Heart left ventricle (tissue), 16 donors: ENCODE data around the gene SOX6. TPM values are rescaled to one million over a fixed set of nuclear protein-coding genes. Genes with fewer than 3 reads are reported as not detected.
A peak's percentile ranks its signal among the peaks of the same experiment; 100 is the strongest.

ENCODE experiments used
- ATAC-seq, 4 donors: fragments of 200-7000 bp; cut with Tn5 transposase; one replicate each; pipeline ENCODE4 v1.9.1; 2020 to 2022; ENCODE audit warnings: moderate library complexity in 4 of 4, mild to moderate bottlenecking in 3 of 4, moderate number of reproducible peaks in 1 of 4
- DNase-seq, 5 donors: peaks; one replicate each; pipeline ENCODE4 v3.0.0-alpha.2; 2020
- H3K27ac ChIP-seq, 12 donors: fragments of 200-600 bp; sonication (generic) in 4 of 12; one replicate each; pipeline versions ENCODE4 v1.5.0 to v1.8.0; 2016 to 2022; ENCODE audit warnings: mild to moderate bottlenecking in 2 of 12
- H3K27me3 ChIP-seq, 9 donors: fragments of 200-600 bp; sonication (generic) in 2 of 9; one replicate each; pipeline versions ENCODE4 v1.5.1 to v1.8.0; 2016 to 2022; ENCODE audit warnings: mild to moderate bottlenecking in 3 of 9
- H3K36me3 ChIP-seq, 9 donors: fragments of 200-600 bp; sonication (generic) in 2 of 9; one replicate each; pipeline versions ENCODE4 v1.5.0 to v1.8.0; 2018 to 2022; ENCODE audit warnings: mild to moderate bottlenecking in 2 of 9
- H3K4me1 ChIP-seq, 12 donors: fragments of 200-600 bp; sonication (generic) in 4 of 12; one replicate each; pipeline versions ENCODE4 v1.5.0 to v1.8.0; 2016 to 2022; ENCODE audit warnings: mild to moderate bottlenecking in 3 of 12
- H3K4me3 ChIP-seq, 12 donors: fragments of 200-600 bp; sonication (generic) in 4 of 12; one replicate each; pipeline versions ENCODE4 v1.5.0 to v1.8.0; 2017 to 2022; ENCODE audit warnings: mild to moderate bottlenecking in 9 of 12, moderate library complexity in 4 of 12
- H3K9me3 ChIP-seq, 12 donors: fragments of 200-600 bp; sonication (generic) in 4 of 12; one replicate each; pipeline versions ENCODE4 v1.5.0 to v1.8.0; 2016 to 2022; ENCODE audit warnings: mild to moderate bottlenecking in 1 of 12
- CTCF ChIP-seq, 12 donors: fragments of 200-600 bp; sonication (generic) in 4 of 12; IDR thresholded peaks; one replicate each; pipeline versions ENCODE4 v1.5.0 to v1.8.0; 2018 to 2022; ENCODE audit warnings: antibody characterized with exemption in 12 of 12, mild to moderate bottlenecking in 5 of 12
- POLR2A ChIP-seq, 2 donors: fragments of 450-650 bp; IDR thresholded peaks; one replicate each; pipeline ENCODE4 v1.6.1; 2017; ENCODE audit warnings: antibody characterized with exemption in 2 of 2, mild to moderate bottlenecking in 2 of 2, moderate library complexity in 2 of 2
- WGBS, 4 donors: extraction: QIAGEN DNeasy Blood & Tissue Kit in 2 of 4; methylation state at CpG; one replicate each; pipeline versions ENCODE4 v1.1.5 to v1.1.7; 2013 to 2018; 5-methylcytosine and 5-hydroxymethylcytosine counted together
- intact Hi-C, 10 donors: fragments of 100-400 bp; cut with DNase I; formaldehyde crosslinking; loops; one replicate each; pipeline versions ENCODE4 v1.11.1 to v1.14.2; 2022
- polyA plus RNA-seq, 2 donors: library from polyadenylated mRNA; stranded (reverse); fragments of 200-250 nt; gene quantifications; one replicate each; pipeline ENCODE4 v1.2.3, GENCODE V29; 2013
- total RNA-seq, 9 donors: library from RNA; depleted of rRNA in 2 of 9; stranded (reverse); fragments of >200 nt in 2 of 9; fragmentation: NEBNext Ultra II Directional in 3 of 9; extraction: Animal tissue kit (Norgen Biotek cat#: 25700) in 3 of 9; gene quantifications; one replicate each; pipeline versions ENCODE4 v1.1.0 to v1.2.4, GENCODE V29; 2016 to 2023
- donor health status: ischemic (EF 13 %, LVEDD 7.1; RV severe dilation, severe dysfunction).
- donor health status: healthy with polysubstance abuse.
- donor health status: DM: no; HTN: yes; CAD: no.
- donor health status: DM: no; HTN: no; CAD: no.
- donor health status: ischemic (EF 25% LVEDD 6.9; RV normal size, moderate dysfunction).
- donor health status: ischemic (EF 25% LVEDD 5.7; RV mildly dilated, moderate dysfunction).
- donor health status: healthy.
- donor health status: DM: yes; HTN: yes; CAD: no.
- donor health status: ischemic (EF 35%, LVEDD 5.7; RV mildly dilated, moderate dysfunction).
- donor health status: nonischemic (EF 11% LVEDD 7.7; RV severe dilation, severe dysfunction).
- donor health status: DM: yes; HTN: yes; CAD: no.
- donor health status: PGD.
- donor health status: ischemic (EF 29% LVEDD 5.4; RV normal size, mild dysfunction).
- donor health status: nonischemic (EF 23%, LVEDD 6.1; RV moderate dilation, normal function).

SOX6 gene
- total and polyA plus RNA-seq, 11 donors, result 1.5 to 39.6 (median 15.6) TPM

GRCh38 chr11:16336204-16336603 lies 20.1 kb downstream of the SOX6 start:
- H3K27ac ChIP-seq, result no peak overlapping the region
- ATAC-seq (no peak), DNase-seq (no peak)
- WGBS, 4 donors, result 89 to 92% (median 91%) methylated on average over 6 of the region's 6 CpGs
- peaks cover 0 to 17% (median 0%) of the 10 kb centered on the region in 12 donors for H3K4me1 ChIP-seq
- H3K27me3 ChIP-seq, result no peaks in the 10 kb centered on the region
- peaks cover 0 to 4% (median 0%) of the 10 kb centered on the region in 9 donors for H3K36me3 ChIP-seq
- TF ChIP-seq CTCF (IDR thresholded peaks at IDR 0.05) (no peak), POLR2A (IDR thresholded peaks at IDR 0.05) (no peak)
- H3K4me3 ChIP-seq, result no peak overlapping the region
- no peaks in the 10 kb centered on the region for H3K9me3 ChIP-seq
- intact Hi-C loops, result no loop called here

GRCh38 chr11:16335236-16335962 lies 20.9 kb downstream of the SOX6 start:
- ATAC-seq (no peak), DNase-seq (no peak)
- TF ChIP-seq CTCF (IDR thresholded peaks at IDR 0.05) (no peak), POLR2A (IDR thresholded peaks at IDR 0.05) (no peak)
- Histone ChIP-seq H3K27ac (no peak overlapping the region), H3K27me3 (no peaks in the 10 kb centered on the region), H3K36me3 (no peaks in the 10 kb centered on the region), H3K4me3 (no peak overlapping the region), H3K4me1 (peaks cover 0 to 17% (median 0%) of the 10 kb centered on the region in 12 donors), H3K9me3 (no peaks in the 10 kb centered on the region)
- 82 to 97% (median 87%) methylated on average over 1 of the region's 1 CpG for WGBS, 4 donors
- intact Hi-C loops, result no loop called here

- Histone ChIP-seq H3K27me3 (no peaks in the 10 kb centered on the region), H3K4me3 (no peak overlapping the region), H3K36me3 (no peaks in the 10 kb centered on the region), H3K27ac (no peak overlapping the region), H3K4me1 (peaks cover 0 to 7% (median 0%) of the 10 kb centered on the region in 12 donors), H3K9me3 (no peaks in the 10 kb centered on the region)
- ATAC-seq (peak in 2 of 4 donors; percentile 29 to 36), DNase-seq (no peak)
- intact Hi-C loops, result no loop called here
- WGBS, 4 donors, result 48 to 58% (median 54%) methylated on average over 4 of the region's 4 CpGs
- TF ChIP-seq CTCF (IDR thresholded peaks at IDR 0.05), result no peak
- no peak for TF ChIP-seq POLR2A (IDR thresholded peaks at IDR 0.05)
These were observed 29.6 kb downstream of the SOX6 start for GRCh38 chr11:16326679-16327297.

- H3K27ac ChIP-seq, result no peak overlapping the region
- H3K4me1 ChIP-seq, result peaks cover 0 to 7% (median 0%) of the 10 kb centered on the region in 12 donors
- no peak for DNase-seq
- H3K36me3 ChIP-seq, result no peaks in the 10 kb centered on the region
- H3K27me3 ChIP-seq, result no peaks in the 10 kb centered on the region
- intact Hi-C loops, result no loop called here
- 93 to 100% (median 97%) methylated on average over 2 of the region's 2 CpGs for WGBS, 4 donors
- no peak for ATAC-seq
- no peak for TF ChIP-seq POLR2A (IDR thresholded peaks at IDR 0.05)
- TF ChIP-seq CTCF (IDR thresholded peaks at IDR 0.05), result no peak
- H3K9me3 ChIP-seq, result no peaks in the 10 kb centered on the region
- no peak overlapping the region for H3K4me3 ChIP-seq
These were observed 34.2 kb downstream of the SOX6 start for GRCh38 chr11:16322190-16322589.
